ENCODE measurements around the gene TGM2. TPM values are rescaled to one million over a fixed set of nuclear protein-coding genes. Genes with fewer than 3 reads are reported as not detected.
A peak's percentile ranks its signal among the peaks of the same experiment; 100 is the strongest.
"Not testable (repeated sequence)": the region's sequence is repeated elsewhere in the genome, so short reads cannot be mapped to it uniquely, and the experiment has no call there.

The TGM2 gene
- total and polyA plus RNA-seq, 12 donors, result 146 to 993 (median 463) TPM

GRCh38 chr20:38106461-38106860 lies 58.6 kb downstream of the TGM2 start:
- 67 to 74% methylated on average over 5 of the region's 5 CpGs for WGBS, 2 donors
- Histone ChIP-seq H3K27ac (peak overlapping the region in 4 of 10 donors; percentile 13 to 31 (median 24)), H3K9me3 (no peaks in the 10 kb centered on the region), H3K27me3 (no peaks in the 10 kb centered on the region), H3K4me1 (peaks cover 24 to 37% (median 35%) of the 10 kb centered on the region in 9 donors), H3K36me3 (no peaks in the 10 kb centered on the region), H3K4me3 (no peak overlapping the region)
- intact Hi-C loops (cut with DNase I), result loop anchor here in 1 of 10 donors (5.0 kb wide), 1 partner anchor 34 kb away; no protein-coding TSS in a partner anchor
- TF ChIP-seq CTCF (IDR thresholded peaks at IDR 0.05), result peak in 4 of 9 donors; percentile 10 to 33 (median 32)
- ATAC-seq (no peak), DNase-seq (peak in 1 of 2 donors; percentile 7)

DNA sequence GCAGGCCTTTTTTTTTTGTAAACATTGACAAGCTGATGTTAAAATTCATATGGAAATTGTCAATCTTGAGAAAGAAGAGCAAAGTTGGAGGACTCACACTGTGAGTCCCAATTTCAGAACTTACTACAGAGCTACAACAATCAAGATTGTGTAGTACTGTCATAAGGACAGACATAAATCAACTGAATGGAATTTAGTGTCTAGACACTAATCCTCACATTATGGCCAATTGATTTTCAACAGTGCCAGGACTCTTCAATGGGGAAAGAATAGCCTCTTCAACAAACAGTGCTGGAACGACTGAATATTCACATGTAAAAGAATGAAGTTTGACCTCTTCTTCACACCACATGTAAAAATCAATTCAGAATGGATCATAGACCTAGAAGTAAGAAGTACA lies 60.8 kb downstream of the TGM2 start:
- intact Hi-C loops (cut with DNase I), result no loop called here
- no peak for DNase-seq
- TF ChIP-seq CTCF (IDR thresholded peaks at IDR 0.05), result no peak
- H3K9me3 ChIP-seq, result peaks cover 0 to 10% (median 0%) of the 10 kb centered on the region in 11 donors
- 61 to 66% methylated on average over 1 of the region's 1 CpG for WGBS, 2 donors
- H3K4me1 ChIP-seq, result peaks cover 5 to 16% (median 14%) of the 10 kb centered on the region in 9 donors
- no peak overlapping the region for H3K4me3 ChIP-seq
- no peaks in the 10 kb centered on the region for H3K27me3 ChIP-seq
- no peak overlapping the region for H3K27ac ChIP-seq
- no peak for ATAC-seq
- H3K36me3 ChIP-seq, result no peaks in the 10 kb centered on the region

DNA sequence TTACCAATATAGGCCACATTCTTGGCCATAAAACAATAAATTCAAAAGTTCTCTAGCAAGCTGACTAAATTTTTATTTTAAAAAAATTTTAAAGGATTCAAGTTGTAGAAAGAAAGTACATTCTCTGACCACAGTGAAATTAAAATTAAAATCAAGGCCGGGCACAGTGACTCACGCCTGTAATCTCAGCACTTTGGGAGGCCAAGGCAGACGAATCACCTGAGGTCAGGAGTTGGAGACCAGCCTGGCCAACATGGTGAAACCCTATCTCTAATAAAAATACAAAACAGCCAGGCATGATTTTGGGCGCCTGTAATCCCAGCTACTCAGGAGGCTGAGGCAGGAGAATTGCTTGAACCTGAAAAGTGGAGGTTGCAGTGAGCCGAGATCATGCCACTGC lies 62.9 kb downstream of the TGM2 start:
- ATAC-seq; intact Hi-C loops (cut with DNase I); H3K36me3 ChIP-seq; DNase-seq; H3K4me3 ChIP-seq; H3K27ac ChIP-seq; H3K27me3 ChIP-seq: not testable (repeated sequence)
- Histone ChIP-seq H3K4me1 (peaks cover 0 to 14% (median 0%) of the 10 kb centered on the region in 9 donors), H3K9me3 (peaks cover 0 to 10% (median 0%) of the 10 kb centered on the region in 11 donors)
- WGBS, 2 donors, result 88 to 93% methylated on average over 5 of the region's 5 CpGs

GRCh38 chr20:38098952-38099351 lies 66.1 kb downstream of the TGM2 start:
- H3K9me3 ChIP-seq, result peaks cover 0 to 10% (median 0%) of the 10 kb centered on the region in 11 donors
- ATAC-seq (no peak), DNase-seq (no peak)
- intact Hi-C loops (cut with DNase I), result no loop called here
- 70 to 72% methylated on average over 1 of the region's 1 CpG for WGBS, 2 donors
- no peak for TF ChIP-seq CTCF (IDR thresholded peaks at IDR 0.05)
- H3K4me3 ChIP-seq, result no peak overlapping the region
- H3K27me3 ChIP-seq, result no peaks in the 10 kb centered on the region
- peaks cover 5 to 43% (median 19%) of the 10 kb centered on the region in 9 donors for H3K4me1 ChIP-seq
- H3K27ac ChIP-seq, result no peak overlapping the region
- H3K36me3 ChIP-seq, result no peaks in the 10 kb centered on the region

GRCh38 chr20:38095017-38095686 lies 69.9 kb downstream of the TGM2 start:
- peak in 1 of 2 donors; percentile 5 for DNase-seq
- no peak for TF ChIP-seq CTCF (IDR thresholded peaks at IDR 0.05)
- no peaks in the 10 kb centered on the region for H3K27me3 ChIP-seq
- H3K4me1 ChIP-seq, result peaks cover 5 to 76% (median 52%) of the 10 kb centered on the region in 9 donors
- no peak overlapping the region for H3K4me3 ChIP-seq
- peak overlapping the region in 9 of 10 donors; percentile 9 to 84 (median 71) for H3K27ac ChIP-seq
- WGBS, 2 donors, result 57 to 61% methylated on average over 7 of the region's 7 CpGs
- intact Hi-C loops (cut with DNase I), result no loop called here
- ATAC-seq, result peak in 5 of 8 donors; percentile 13 to 46 (median 25)
- H3K36me3 ChIP-seq, result peaks cover 0 to 15% (median 6%) of the 10 kb centered on the region in 9 donors
- no peaks in the 10 kb centered on the region for H3K9me3 ChIP-seq
